Endothelial cell of umbilical vein (primary cell): ENCODE measurements around the gene HSCB. TPM values are rescaled to one million over a fixed set of nuclear protein-coding genes. Genes with fewer than 3 reads are reported as not detected.

Experiments used
- BruUV-seq: library from RNA; stranded (reverse); fragments of 400-500 nt; replicated peaks from 2 replicates; lab custom pipeline; 2021; lab: Mats Ljungman, UMichigan
- CTCF ChIA-PET: fragments of 300-600, 350-600 bp; sonication (Branson Sonifier 250); formaldehyde crosslinking; loops from one replicate; lab custom pipeline; 2021; ENCODE audit warnings: antibody characterized with exemption, inconsistent platforms; lab: Charles Lee
- POLR2A ChIA-PET: fragments of 300-600, 350-600 bp; sonication (Branson Sonifier 250); formaldehyde crosslinking; loops from one replicate; lab custom pipeline; 2021; ENCODE audit warnings: antibody characterized with exemption, inconsistent platforms; lab: Charles Lee
- DNase-seq: peaks from one replicate; pipeline ENCODE4 v3.0.0-alpha.2; 2011; ENCODE audit warnings: low read depth, low spot score
- FAIRE-seq: peaks from 2 replicates; lab custom pipeline; 2011; peaks lifted over from hg19 to GRCh38; lab: Jason Lieb, UNC
- H2AFZ ChIP-seq: 2 replicates; pipeline ENCODE4 v1.6.0; 2012; ENCODE audit warnings: low read depth, low read length, control low read depth, inconsistent platforms
- H3K27ac ChIP-seq: 2 replicates; pipeline ENCODE4 v1.5.1; 2011; ENCODE audit warnings: low read depth, mild to moderate bottlenecking, control low read depth, low read length, moderate library complexity; ENCODE audit not compliant: insufficient read depth
- H3K27me3 ChIP-seq, 2 experiments: 2 replicates each; pipeline versions ENCODE4 v1.6.0 to v1.6.1; 2011; ENCODE audit warnings: low read length in 2 of 2, mixed read lengths in 1 of 2; ENCODE audit not compliant: control insufficient read depth in 2 of 2, insufficient read depth in 2 of 2
- H3K36me3 ChIP-seq, 2 experiments: 2 replicates in 1 of 2; 3 replicates in 1 of 2; pipeline ENCODE4 v1.5.1; 2011; ENCODE audit warnings: low read length in 2 of 2, mild to moderate bottlenecking in 1 of 2, moderate library complexity in 1 of 2; ENCODE audit not compliant: control insufficient read depth in 2 of 2, insufficient read depth in 2 of 2; ENCODE audit errors: extremely low read depth in 1 of 2
- H3K4me1 ChIP-seq: 3 replicates; pipeline ENCODE4 v1.5.1; 2011; ENCODE audit warnings: mild to moderate bottlenecking, low read length; ENCODE audit not compliant: control insufficient read depth, insufficient read depth; ENCODE audit errors: extremely low read depth
- H3K4me2 ChIP-seq: 2 replicates; pipeline ENCODE4 v1.6.1; 2011; ENCODE audit warnings: low read length, control low read depth, mixed read lengths; ENCODE audit not compliant: insufficient read depth
- H3K4me3 ChIP-seq, 3 experiments: fragments of 200-600 bp in 1 of 3; sonication (generic), shearing (Covaris generic) in 1 of 3; replicated peaks in 1 of 3; 2 replicates each; pipeline ENCODE4 v1.5.1; 2011 to 2016; ENCODE audit warnings: control low read depth in 3 of 3, low read length in 3 of 3, mild to moderate bottlenecking in 2 of 3, inconsistent platforms in 1 of 3, low read depth in 1 of 3, moderate library complexity in 1 of 3; ENCODE audit not compliant: insufficient read depth in 1 of 3
- H3K79me2 ChIP-seq: 2 replicates; pipeline ENCODE4 v1.6.0; 2012; ENCODE audit warnings: low read length, inconsistent platforms; ENCODE audit not compliant: control insufficient read depth, insufficient read depth
- H3K9ac ChIP-seq: replicated peaks from 2 replicates; pipeline ENCODE3; 2011; ENCODE audit warnings: low read length, control low read depth; ENCODE audit not compliant: insufficient read depth; ENCODE audit errors: extremely low read depth
- H3K9me1 ChIP-seq: replicated peaks from 3 replicates; pipeline ENCODE4 v1.6.0; 2011; ENCODE audit warnings: mild to moderate bottlenecking, low read length; ENCODE audit not compliant: control insufficient read depth, insufficient read depth; ENCODE audit errors: extremely low read depth
- H3K9me3 ChIP-seq: replicated peaks from 2 replicates; pipeline ENCODE4 v1.5.1; 2012; ENCODE audit warnings: low read length, inconsistent platforms; ENCODE audit not compliant: control insufficient read depth, insufficient read depth
- H4K20me1 ChIP-seq: replicated peaks from 2 replicates; pipeline ENCODE3; 2011; ENCODE audit warnings: mild to moderate bottlenecking, low read length; ENCODE audit not compliant: control insufficient read depth, insufficient read depth; ENCODE audit errors: extremely low read depth
- CTCF ChIP-seq, 2 donors: IDR thresholded peaks; 1 replicate in 1 of 2; 2 replicates in 1 of 2; pipeline ENCODE4 v1.5.1; 2011; ENCODE audit warnings: low read length in 2 of 2, mild to moderate bottlenecking in 2 of 2, moderate library complexity in 2 of 2, control low read depth in 1 of 2, inconsistent platforms in 1 of 2, low read depth in 1 of 2; ENCODE audit not compliant: insufficient read depth in 1 of 2; ENCODE audit errors: extremely low read depth in 1 of 2
- EZH2 ChIP-seq: IDR thresholded peaks from 2 replicates; pipeline ENCODE4 v1.6.1; 2012; ENCODE audit warnings: borderline replicate concordance, low read depth, mild to moderate bottlenecking, moderate library complexity, low read length, inconsistent platforms; ENCODE audit not compliant: severe bottlenecking
- FOS ChIP-seq: IDR thresholded peaks from 2 replicates; pipeline ENCODE4 v1.6.1; 2011; ENCODE audit warnings: mild to moderate bottlenecking, low read length, moderate library complexity, borderline replicate concordance; ENCODE audit not compliant: insufficient read depth
- GATA2 ChIP-seq: IDR thresholded peaks from 2 replicates; pipeline ENCODE4 v1.7.0; 2011; ENCODE audit warnings: low read depth, mild to moderate bottlenecking, moderate library complexity, mixed read lengths, low read length; ENCODE audit not compliant: insufficient read length, insufficient read depth
- JUN ChIP-seq: IDR thresholded peaks from 2 replicates; pipeline ENCODE4 v1.6.1; 2011; ENCODE audit warnings: borderline replicate concordance, low read depth; ENCODE audit not compliant: insufficient read length, insufficient read depth
- MAX ChIP-seq: IDR thresholded peaks from 2 replicates; pipeline ENCODE4 v1.6.1; 2011; ENCODE audit not compliant: insufficient read depth, insufficient read length
- MYC ChIP-seq: IDR thresholded peaks from one replicate; pipeline ENCODE4 v1.6.1; 2011; ENCODE audit warnings: mild to moderate bottlenecking, low read depth, low read length
- POLR2A ChIP-seq: IDR thresholded peaks from 2 replicates; pipeline ENCODE4 v1.6.1; 2012; ENCODE audit warnings: low read depth, mild to moderate bottlenecking, control low read depth, low read length
- POLR2AphosphoS5 ChIP-seq: IDR thresholded peaks from 2 replicates; pipeline ENCODE4 v1.6.1; 2012; ENCODE audit warnings: low read depth, mild to moderate bottlenecking, control low read depth, low read length, moderate library complexity; ENCODE audit not compliant: insufficient read depth
- dilution Hi-C: fragments of 300-500 bp; cut with MboI; formaldehyde crosslinking; loops from one replicate; pipeline ENCODE4 v1.15.0; 2019; ENCODE audit warnings: low sequenced_read_pairs; ENCODE audit not compliant: extremely low pct_ligation_motif_present
- intact Hi-C: fragments of 100-400 bp; cut with micrococcal nuclease; formaldehyde crosslinking; loops from one replicate; pipeline ENCODE4 v1.10.0; 2022
- polyA plus RNA-seq, 4 experiments: library from polyadenylated mRNA; depleted of rRNA in 3 of 4; stranded (reverse) in 3 of 4; unstranded in 1 of 4; fragments of >200 nt; gene quantifications; 2 replicates each; pipeline versions ENCODE4 v1.2.1 to v1.2.3, GENCODE V29; 2011 to 2012; ENCODE audit warnings: missing spikeins in 1 of 4
- total RNA-seq: library from RNA; stranded (reverse); gene quantifications from 2 replicates; pipeline ENCODE4 v1.2.3, GENCODE V29; 2021

The HSCB gene
- total and polyA plus RNA-seq, 2 donors (not counting 3 experiments of a cell fraction or from before 2014, with no cell fraction given): 18.4 to 20.3 TPM

- peak; percentile 60 for DNase-seq
- peak overlapping the region; percentile 17 for H2AFZ ChIP-seq
- peak overlapping the region; percentile 29 to 85 (median 51) for H3K4me3 ChIP-seq
- intact Hi-C loops: loop anchor here (2.0 kb wide), 3 partner anchors 55 to 173 kb away; partner anchors contain the start of gene TTC28
- peaks cover 44% of the 10 kb centered on the region for H3K79me2 ChIP-seq
- H3K27ac ChIP-seq: peak overlapping the region; percentile 79
- ChIA-PET POLR2A (interaction anchor here (1.5 kb wide), 1 partner anchor 26 kb away, joined by 3 read pairs; no protein-coding TSS in a partner anchor), CTCF (interaction anchor here (0.8 to 3.0 kb wide), 7 partner anchors 23 to 173 kb away, joined by 3 to 23 read pairs (median 3); partner anchors contain the start of genes CHEK2, HSCB and TTC28)
- no peaks in the 10 kb centered on the region for H3K36me3 ChIP-seq
- H4K20me1 ChIP-seq: no peaks in the 10 kb centered on the region
- peak; percentile 74 for FAIRE-seq
- no peaks in the 10 kb centered on the region for H3K9me3 ChIP-seq
- no peaks in the 10 kb centered on the region for H3K27me3 ChIP-seq
- no peak for TF ChIP-seq CTCF (IDR thresholded peaks at IDR 0.05; ENCODE audit: extremely low read depth in 1 of 2, insufficient read depth in 1 of 2, low read depth in 1 of 2, low read length in 2 of 2)
- TF ChIP-seq GATA2: no peak
- no peak for TF ChIP-seq POLR2AphosphoS5
- no peak for TF ChIP-seq FOS
- TF ChIP-seq MYC: no peak
- no peak for TF ChIP-seq POLR2A
- TF ChIP-seq MAX: no peak
- TF ChIP-seq EZH2: no peak
- no peak for TF ChIP-seq JUN
- no peaks in the 10 kb centered on the region for H3K9me1 ChIP-seq
- dilution Hi-C loops: no loop called here
- BruUV-seq: TSS peak; percentile 64
- H3K9ac ChIP-seq: peak overlapping the region; percentile 90
- H3K4me1 ChIP-seq: peaks cover 4% of the 10 kb centered on the region
- H3K4me2 ChIP-seq: peak overlapping the region; percentile 86
Measured at GRCh38 chr22:28773461-28773867, 31.6 kb downstream of the HSCB start.
